K562 (cell line): ENCODE results near the gene PAEP. TPM values are rescaled to one million over a fixed set of nuclear protein-coding genes. Genes with fewer than 3 reads are reported as not detected.

Experiments
- ATAC-seq: fragments of 200-7000 bp; cut with Tn5 transposase; 3 replicates; pipeline ENCODE4 v1.9.1; 2020; ENCODE audit warnings: moderate library complexity
- BruUV-seq: library from RNA; stranded (reverse); fragments of 400-500 nt; replicated peaks from 2 replicates; lab custom pipeline; 2021; lab: Mats Ljungman, UMichigan
- CTCF ChIA-PET: fragments of 300-600 bp; formaldehyde crosslinking; extraction: SDS; loops from one replicate; lab custom pipeline; 2021; ENCODE audit warnings: low intra/inter-chr PET ratio; lab: Yijun Ruan, JAX
- POLR2A ChIA-PET: fragments of 300-600, 350-650 bp; sonication (Branson Sonifier 250); formaldehyde crosslinking; extraction: SDS; loops from one replicate; lab custom pipeline; 2021; ENCODE audit warnings: antibody characterized with exemption, inconsistent platforms; lab: Yijun Ruan, JAX
- DNase-seq, 4 experiments: peaks; one replicate each; pipeline versions ENCODE4 v3.0.0 to v3.0.0-alpha.2; 2011 to 2018; ENCODE audit warnings: low spot score in 3 of 4, mixed read lengths in 3 of 4; ENCODE audit errors: extremely low read depth in 1 of 4
- FAIRE-seq: peaks from 2 replicates; lab custom pipeline; 2011; peaks lifted over from hg19 to GRCh38; lab: Jason Lieb, UNC
- H2AFZ ChIP-seq: 2 replicates; pipeline ENCODE4 v1.6.0; 2011; ENCODE audit warnings: low read depth, low read length, control low read depth, inconsistent platforms
- H3K27ac ChIP-seq: fragments of 200-600 bp; 3 replicates; pipeline ENCODE4 v1.8.0; 2011; ENCODE audit warnings: low read depth, mild to moderate bottlenecking, control low read depth, inconsistent platforms, low read length, moderate library complexity, mixed read lengths; ENCODE audit errors: extremely low read depth
- H3K27me3 ChIP-seq, 2 experiments: fragments of 300-600 bp in 1 of 2; 2 replicates in 1 of 2; 3 replicates in 1 of 2; pipeline versions ENCODE4 v1.6.0 to v1.8.0; 2011; ENCODE audit warnings: inconsistent platforms in 2 of 2, low read length in 2 of 2, mild to moderate bottlenecking in 1 of 2, mixed read lengths in 1 of 2, moderate library complexity in 1 of 2; ENCODE audit not compliant: control insufficient read depth in 2 of 2, insufficient read depth in 2 of 2
- H3K36me3 ChIP-seq: fragments of 300-600 bp; 3 replicates; pipeline ENCODE4 v1.8.0; 2011; ENCODE audit warnings: mild to moderate bottlenecking, low read length, inconsistent platforms; ENCODE audit not compliant: control insufficient read depth, insufficient read depth
- H3K4me1 ChIP-seq, 2 experiments: fragments of 200-600 bp in 1 of 2; replicated peaks in 1 of 2; 2 replicates in 1 of 2; 3 replicates in 1 of 2; pipeline versions ENCODE4 v1.5.1 to v1.8.0; 2011; ENCODE audit warnings: inconsistent platforms in 2 of 2, low read length in 2 of 2, mild to moderate bottlenecking in 1 of 2, mixed read lengths in 1 of 2, moderate library complexity in 1 of 2; ENCODE audit not compliant: control insufficient read depth in 2 of 2, insufficient read depth in 2 of 2
- H3K4me2 ChIP-seq: 2 replicates; pipeline ENCODE4 v1.6.1; 2011; ENCODE audit warnings: low read length, control low read depth, inconsistent platforms, mixed read lengths; ENCODE audit not compliant: insufficient read depth
- H3K4me3 ChIP-seq: fragments of 200-600 bp; sonication (generic), shearing (Covaris generic); 2 replicates; pipeline ENCODE4 v1.5.1; 2016; ENCODE audit warnings: control low read depth, inconsistent platforms
- H3K79me2 ChIP-seq: fragments of 200-600 bp; 3 replicates; pipeline ENCODE4 v1.8.0; 2011; ENCODE audit warnings: low read length, inconsistent platforms; ENCODE audit not compliant: control insufficient read depth, insufficient read depth
- H3K9ac ChIP-seq, 2 experiments: 2 replicates each; pipeline versions ENCODE4 v1.6.0 to v1.6.1; 2011; ENCODE audit warnings: low read depth in 2 of 2, low read length in 2 of 2, control low read depth in 1 of 2, inconsistent platforms in 1 of 2, mild to moderate bottlenecking in 1 of 2, mixed read lengths in 1 of 2; ENCODE audit not compliant: insufficient read depth in 1 of 2
- H3K9me1 ChIP-seq: one replicate; pipeline ENCODE4 v1.6.0; 2011; ENCODE audit warnings: inconsistent platforms, mild to moderate bottlenecking, low read length, moderate library complexity; ENCODE audit not compliant: control insufficient read depth, insufficient read depth
- H3K9me3 ChIP-seq: replicated peaks from 2 replicates; pipeline ENCODE4 v1.5.1; 2011; ENCODE audit warnings: low read depth, low read length, inconsistent platforms; ENCODE audit not compliant: control insufficient read depth, insufficient read depth
- H4K20me1 ChIP-seq: replicated peaks from 2 replicates; pipeline ENCODE4 v1.6.1; 2011; ENCODE audit warnings: low read length, inconsistent platforms, mixed read lengths; ENCODE audit not compliant: control insufficient read depth, insufficient read depth
- CTCF ChIP-seq, 3 experiments: IDR thresholded peaks in 2 of 3; conservative IDR thresholded peaks in 1 of 3; 2 replicates each; pipeline ENCODE4 v1.5.1; 2011 to 2012; ENCODE audit warnings: low read length in 3 of 3, mild to moderate bottlenecking in 3 of 3, control low read depth in 2 of 3, improper control_type of control experiment in 1 of 3, inconsistent platforms in 1 of 3, low read depth in 1 of 3, mixed read lengths in 1 of 3, moderate library complexity in 1 of 3; ENCODE audit not compliant: insufficient read depth in 2 of 3
- CTCFL ChIP-seq: IDR thresholded peaks from 2 replicates; pipeline ENCODE4 v1.6.1; 2011; ENCODE audit warnings: borderline replicate concordance, low read depth, mild to moderate bottlenecking, moderate library complexity, low read length; ENCODE audit not compliant: insufficient read depth, poor library complexity, severe bottlenecking
- EZH2 ChIP-seq: IDR thresholded peaks from 2 replicates; pipeline ENCODE4 v1.6.1; 2012; ENCODE audit warnings: low read depth, mild to moderate bottlenecking, inconsistent platforms, low read length, borderline replicate concordance
- HES1 ChIP-seq: fragments of 450-650 bp; IDR thresholded peaks from 2 replicates; pipeline ENCODE4 v1.6.1; 2016; ENCODE audit warnings: low read depth, mild to moderate bottlenecking, moderate library complexity
- HNRNPL ChIP-seq: fragments of 200-400 bp; formaldehyde crosslinking; IDR thresholded peaks from 2 replicates; pipeline ENCODE4 v1.6.1; 2017; ENCODE audit warnings: low read depth, mild to moderate bottlenecking, low read length
- KDM4B ChIP-seq, 2 experiments: fragments of 450-650 bp in 1 of 2; sonication (generic) in 1 of 2; IDR thresholded peaks; 2 replicates each; pipeline ENCODE4 v1.6.1; 2016 to 2017; ENCODE audit warnings: borderline replicate concordance in 2 of 2, antibody characterized with exemption in 1 of 2, low read depth in 1 of 2, mild to moderate bottlenecking in 1 of 2
- NCOA1 ChIP-seq: fragments of 450-650 bp; IDR thresholded peaks from 2 replicates; pipeline ENCODE4 v1.6.1; 2016; ENCODE audit warnings: low read depth
- NFIC ChIP-seq: fragments of 450-650 bp; IDR thresholded peaks from 2 replicates; pipeline ENCODE4 v1.6.1; 2017; ENCODE audit warnings: mild to moderate bottlenecking, inconsistent platforms
- PRPF4 ChIP-seq: fragments of 200-400 bp; formaldehyde crosslinking; IDR thresholded peaks from one replicate; pipeline ENCODE4 v1.6.1; 2017; ENCODE audit warnings: low read length, low read depth, mild to moderate bottlenecking; ENCODE audit not compliant: insufficient read depth, poor library complexity, severe bottlenecking
- XRCC5 ChIP-seq: fragments of 200-400 bp; formaldehyde crosslinking; IDR thresholded peaks from 2 replicates; pipeline ENCODE4 v1.6.1; 2017; ENCODE audit warnings: low read depth, mild to moderate bottlenecking, low read length
- WGBS: fragments of 100-300 bp; shearing (Covaris generic); methylation state at CpG from one replicate; pipeline ENCODE4 v1.1.6; 2016; ENCODE audit warnings: low coverage, mixed read lengths; ENCODE audit not compliant: insufficient coverage; ENCODE audit errors: missing lambda C conversion rate; 5-methylcytosine and 5-hydroxymethylcytosine counted together
- in situ Hi-C: fragments of 300-500 bp; cut with MboI; formaldehyde crosslinking; loops from 4 replicates; pipeline ENCODE4 v1.15.0; 2018; ENCODE audit warnings: inconsistent platforms, mixed read lengths
- intact Hi-C: fragments of 100-400 bp; cut with micrococcal nuclease; formaldehyde crosslinking; loops from 2 replicates; pipeline ENCODE4 v1.14.2; 2022
- polyA plus RNA-seq, 8 experiments: library from polyadenylated mRNA; depleted of rRNA in 4 of 8; stranded (reverse) in 5 of 8; unstranded in 3 of 8; fragments of >200 nt; fragmentation: Nextera tagmentation in 2 of 8; fragmentation: Illumina TruSeq in 1 of 8; extraction: Ambion mirVana in 2 of 8; extraction: Trizol in 1 of 8; gene quantifications; 2 replicates each; pipeline versions ENCODE4 v1.2.1 to v1.2.3, GENCODE V29; 2011 to 2014; ENCODE audit warnings: inconsistent platforms in 1 of 8, missing spikeins in 1 of 8
- total RNA-seq, 7 experiments: library from RNA; depleted of rRNA in 6 of 7; stranded (reverse); fragments of >200 nt in 6 of 7; fragmentation: Illumina TruSeq in 2 of 7; extraction: Trizol in 2 of 7; gene quantifications; 2 replicates each; pipeline versions ENCODE4 v1.2.1 to v1.2.3, GENCODE V29; 2011 to 2021; ENCODE audit warnings: low replicate concordance in 1 of 7

The PAEP gene
- total and polyA plus RNA-seq, 9 of the 15 experiments (the other 6 are each of a cell fraction or from before 2014, with no cell fraction given): 0.22 to 4.5 (median 0.58) TPM

GRCh38 chr9:135563858-135564257 lies 2.3 kb downstream of the PAEP start:
- H3K36me3 ChIP-seq: no peaks in the 10 kb centered on the region
- H3K27me3 ChIP-seq: peaks cover 5 to 68% of the 10 kb centered on the region in 2 experiments; a peak in 4 of 5 replicates
- no peak overlapping the region for H3K27ac ChIP-seq
- TF ChIP-seq HNRNPL (no peak), KDM4B (IDR thresholded peaks at IDR 0.05; ENCODE audit: borderline replicate concordance in 2 of 2, low read depth in 1 of 2) (no peak), XRCC5 (no peak), HES1 (no peak)
- no peak overlapping the region for H3K4me3 ChIP-seq
- H3K9me3 ChIP-seq: no peaks in the 10 kb centered on the region
- H3K79me2 ChIP-seq: no peaks in the 10 kb centered on the region
- FAIRE-seq (no peak), DNase-seq (no peak), ATAC-seq (no peak)
- CTCF ChIA-PET: no interaction called here
- in situ Hi-C loops (no loop called here), intact Hi-C loops (no loop called here)
- H4K20me1 ChIP-seq: no peaks in the 10 kb centered on the region
- peaks cover 0 to 14% of the 10 kb centered on the region in 2 experiments; a peak in 3 of 5 replicates for H3K4me1 ChIP-seq
- H3K9ac ChIP-seq: peak overlapping the region in 1 of 2 experiments; percentile 45; a peak in 1 of 4 replicates
- POLR2A ChIA-PET: no interaction called here
- H2AFZ ChIP-seq: no peak overlapping the region
- peaks cover 4% of the 10 kb centered on the region for H3K9me1 ChIP-seq
- H3K4me2 ChIP-seq: no peak overlapping the region
- no TSS peak for BruUV-seq
- 5% methylated on average over 12 of the region's 12 CpGs for WGBS

- peak; percentile 90 for ATAC-seq
- no TSS peak for BruUV-seq
- peak; percentile 26 for TF ChIP-seq CTCFL
- TF ChIP-seq EZH2: no peak
- no peak for TF ChIP-seq NCOA1
- TF ChIP-seq NFIC: no peak
- no peak for TF ChIP-seq PRPF4
- TF ChIP-seq CTCF (IDR thresholded peaks at IDR 0.05 in 2 of 3, conservative IDR thresholded peaks at IDR 0.05 in 1 of 3; ENCODE audit: insufficient read depth in 2 of 3, low read depth in 1 of 3, low read length in 3 of 3): peak; percentile 34 to 49 (median 43); a peak in 4 of 6 replicates
These were observed 3.6 kb downstream of the PAEP start for GRCh38 chr9:135565141-135565628.

More at GRCh38 chr9:135565141-135565628, 3.6 kb downstream of the PAEP start:
- Histone ChIP-seq H3K79me2 (no peaks in the 10 kb centered on the region), H3K9ac (no peak overlapping the region), H3K9me1 (peaks cover 4% of the 10 kb centered on the region), H2AFZ (no peak overlapping the region), H3K27me3 (peaks cover 6 to 58% of the 10 kb centered on the region in 2 experiments; a peak in 4 of 5 replicates), H3K4me2 (no peak overlapping the region), H3K9me3 (no peaks in the 10 kb centered on the region), H3K4me1 (peaks cover 0 to 14% of the 10 kb centered on the region in 2 experiments; a peak in 2 of 5 replicates), H3K4me3 (no peak overlapping the region), H3K36me3 (no peaks in the 10 kb centered on the region), H4K20me1 (no peaks in the 10 kb centered on the region), H3K27ac (no peak overlapping the region)
- intact Hi-C loops: no loop called here
- peak; percentile 41 to 48 (median 42) for DNase-seq
- no peak for FAIRE-seq
- ChIA-PET CTCF (no interaction called here), POLR2A (interaction anchor here (0.7 to 0.9 kb wide), 3 partner anchors 9 to 59 kb away, joined by 3 to 4 read pairs (median 4); no protein-coding TSS in a partner anchor)
- in situ Hi-C loops: no loop called here
- 8% methylated on average over 8 of the region's 9 CpGs for WGBS
